Osteoblast (primary cell): Measurements from ENCODE around the gene SLC17A8. TPM values are rescaled to one million over a fixed set of nuclear protein-coding genes. Genes with fewer than 3 reads are reported as not detected.

Source experiments
- DNase-seq: peaks from one replicate; pipeline ENCODE4 v3.0.0; 2011; ENCODE audit warnings: low spot score, mixed read lengths; ENCODE audit not compliant: insufficient read length; ENCODE audit errors: missing footprints
- H2AFZ ChIP-seq: 2 replicates; pipeline ENCODE4 v1.6.0; 2011; ENCODE audit warnings: mild to moderate bottlenecking, low read length
- H3K27ac ChIP-seq: 2 replicates; pipeline ENCODE4 v1.5.1; 2011; ENCODE audit warnings: mild to moderate bottlenecking, low read depth, low read length, moderate library complexity
- H3K27me3 ChIP-seq: 2 replicates; pipeline ENCODE4 v1.6.0; 2012; ENCODE audit warnings: mild to moderate bottlenecking, control low read depth, inconsistent platforms, low read length, moderate library complexity; ENCODE audit not compliant: insufficient read depth
- H3K36me3 ChIP-seq: 2 replicates; pipeline ENCODE4 v1.5.1; 2011; ENCODE audit warnings: mild to moderate bottlenecking, low read length, control low read depth, moderate library complexity; ENCODE audit not compliant: insufficient read depth
- H3K4me1 ChIP-seq: 2 replicates; pipeline ENCODE4 v1.5.1; 2011; ENCODE audit warnings: mild to moderate bottlenecking, low read length, control low read depth, moderate library complexity; ENCODE audit not compliant: insufficient read depth
- H3K4me2 ChIP-seq: 2 replicates; pipeline ENCODE4 v1.6.0; 2011; ENCODE audit warnings: mild to moderate bottlenecking, low read length; ENCODE audit not compliant: insufficient read depth
- H3K4me3 ChIP-seq: fragments of 200-600 bp; sonication (generic); 3 replicates; pipeline ENCODE4 v1.5.1; 2012; ENCODE audit warnings: mild to moderate bottlenecking, low read length, inconsistent platforms; ENCODE audit not compliant: insufficient read depth
- H3K79me2 ChIP-seq: 2 replicates; pipeline ENCODE4 v1.6.0; 2012; ENCODE audit warnings: mild to moderate bottlenecking, low read length, control low read depth, inconsistent platforms; ENCODE audit not compliant: insufficient read depth
- H3K9me3 ChIP-seq: 2 replicates; pipeline ENCODE4 v1.5.1; 2011; ENCODE audit warnings: low read depth, low read length, control low read depth
- H4K20me1 ChIP-seq: 2 replicates; pipeline ENCODE4 v1.6.0; 2012; ENCODE audit warnings: mild to moderate bottlenecking, low read length, control low read depth; ENCODE audit not compliant: insufficient read depth
- CTCF ChIP-seq: IDR thresholded peaks from 2 replicates; pipeline ENCODE4 v1.5.1; 2011; ENCODE audit warnings: mild to moderate bottlenecking, low read depth, low read length, moderate library complexity; ENCODE audit errors: extremely low read depth
- total RNA-seq: library from RNA; depleted of rRNA; stranded (reverse); fragments of >200 nt; gene quantifications from 2 replicates; pipeline ENCODE4 v1.2.3, GENCODE V29; 2012

Gene SLC17A8
- total RNA-seq, 1 donor, result not detected

- H3K79me2 ChIP-seq, result no peaks in the 10 kb centered on the region
- no peaks in the 10 kb centered on the region for H3K36me3 ChIP-seq
- no peak overlapping the region for H2AFZ ChIP-seq
- no peak overlapping the region for H3K27ac ChIP-seq
- no peak overlapping the region for H3K4me2 ChIP-seq
- TF ChIP-seq CTCF, result no peak
- no peaks in the 10 kb centered on the region for H4K20me1 ChIP-seq
- peaks cover 15% of the 10 kb centered on the region for H3K27me3 ChIP-seq
- H3K4me3 ChIP-seq, result no peak overlapping the region
- DNase-seq, result no peak
- no peaks in the 10 kb centered on the region for H3K9me3 ChIP-seq
- H3K4me1 ChIP-seq, result no peaks in the 10 kb centered on the region
Measured at GRCh38 chr12:100359822-100360221, 2.9 kb downstream of the SLC17A8 start.

- H4K20me1 ChIP-seq, result no peaks in the 10 kb centered on the region
- TF ChIP-seq CTCF, result no peak
- no peak for DNase-seq
- no peak overlapping the region for H3K4me2 ChIP-seq
- H3K79me2 ChIP-seq, result no peaks in the 10 kb centered on the region
- H3K4me1 ChIP-seq, result no peaks in the 10 kb centered on the region
- H3K27ac ChIP-seq, result no peak overlapping the region
- no peaks in the 10 kb centered on the region for H3K36me3 ChIP-seq
- no peak overlapping the region for H3K4me3 ChIP-seq
- no peak overlapping the region for H2AFZ ChIP-seq
- H3K27me3 ChIP-seq, result peaks cover 15% of the 10 kb centered on the region
- no peaks in the 10 kb centered on the region for H3K9me3 ChIP-seq
Measured at GRCh38 chr12:100360450-100360849, 3.6 kb downstream of the SLC17A8 start.

- no peak for TF ChIP-seq CTCF
- Histone ChIP-seq H2AFZ (no peak overlapping the region), H3K79me2 (no peaks in the 10 kb centered on the region), H3K9me3 (no peaks in the 10 kb centered on the region), H3K4me2 (no peak overlapping the region), H3K27me3 (peaks cover 3% of the 10 kb centered on the region), H3K36me3 (no peaks in the 10 kb centered on the region), H4K20me1 (no peaks in the 10 kb centered on the region), H3K4me1 (no peaks in the 10 kb centered on the region), H3K27ac (no peak overlapping the region), H3K4me3 (no peak overlapping the region)
- DNase-seq, result no peak
Measured at GRCh38 chr12:100364324-100364723, 7.5 kb downstream of the SLC17A8 start.

DNA sequence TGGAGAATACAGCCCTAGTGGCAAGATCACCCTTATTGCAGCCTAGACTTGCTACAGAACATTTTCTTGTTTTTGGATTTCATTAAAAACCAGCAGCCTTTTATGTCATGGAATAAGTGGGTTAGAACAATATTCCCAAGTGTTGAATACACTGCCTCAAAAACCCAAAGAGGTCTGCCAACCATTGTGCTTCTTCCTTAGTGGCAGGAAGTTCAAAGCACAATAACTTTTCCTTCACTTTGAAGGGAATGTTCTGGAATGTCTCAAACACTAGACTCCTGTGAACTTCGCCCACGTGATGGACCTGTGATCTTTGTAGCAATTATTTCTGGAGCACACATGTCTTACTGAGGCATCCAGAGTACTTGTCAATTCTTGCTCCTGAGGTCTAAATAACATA is 8.5 kb downstream of the SLC17A8 start:
- no peaks in the 10 kb centered on the region for H4K20me1 ChIP-seq
- no peak for DNase-seq
- no peaks in the 10 kb centered on the region for H3K79me2 ChIP-seq
- H2AFZ ChIP-seq, result no peak overlapping the region
- no peak overlapping the region for H3K4me2 ChIP-seq
- H3K36me3 ChIP-seq, result no peaks in the 10 kb centered on the region
- no peak overlapping the region for H3K27ac ChIP-seq
- no peaks in the 10 kb centered on the region for H3K9me3 ChIP-seq
- no peak overlapping the region for H3K4me3 ChIP-seq
- H3K27me3 ChIP-seq, result peaks cover 3% of the 10 kb centered on the region
- no peaks in the 10 kb centered on the region for H3K4me1 ChIP-seq
- no peak for TF ChIP-seq CTCF
